ENCODE results near the gene KMT2C.

DNA sequence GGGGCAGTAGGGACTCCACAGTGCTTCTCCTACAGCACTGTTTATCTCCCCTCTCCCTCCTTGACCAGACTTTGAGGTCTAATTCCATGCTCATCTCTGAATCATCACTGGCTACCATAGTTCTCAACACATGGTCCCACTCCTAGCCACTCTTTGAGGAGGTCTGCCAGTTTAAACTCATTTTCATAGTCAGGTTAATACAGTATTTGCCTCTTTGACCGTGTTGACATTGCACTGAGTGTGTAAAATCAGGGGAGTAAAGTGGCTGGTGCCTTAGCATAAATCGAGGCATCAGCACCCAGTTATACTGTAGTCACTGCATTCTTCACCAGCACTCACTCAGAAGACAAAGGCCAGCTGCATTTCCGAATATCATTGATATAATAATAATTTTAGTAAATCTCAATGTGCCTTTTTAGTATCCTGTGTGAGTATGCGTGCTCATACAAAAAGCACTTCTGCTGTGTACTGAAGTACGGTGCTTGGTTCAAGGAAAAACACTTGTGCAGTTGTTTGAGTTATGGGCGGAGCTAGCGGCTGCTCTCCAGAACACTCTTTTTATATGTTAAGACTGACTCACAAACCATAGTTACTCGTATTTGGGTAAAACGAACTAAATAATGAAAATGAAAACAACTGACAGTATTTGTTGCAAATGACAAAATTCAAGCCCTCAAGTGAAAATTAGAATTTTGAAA is 320.6 kb downstream of the KMT2C start:
- no peak for TF ChIP-seq POLR2A (IDR thresholded peaks at IDR 0.05)
- TF ChIP-seq, protein P1, sequence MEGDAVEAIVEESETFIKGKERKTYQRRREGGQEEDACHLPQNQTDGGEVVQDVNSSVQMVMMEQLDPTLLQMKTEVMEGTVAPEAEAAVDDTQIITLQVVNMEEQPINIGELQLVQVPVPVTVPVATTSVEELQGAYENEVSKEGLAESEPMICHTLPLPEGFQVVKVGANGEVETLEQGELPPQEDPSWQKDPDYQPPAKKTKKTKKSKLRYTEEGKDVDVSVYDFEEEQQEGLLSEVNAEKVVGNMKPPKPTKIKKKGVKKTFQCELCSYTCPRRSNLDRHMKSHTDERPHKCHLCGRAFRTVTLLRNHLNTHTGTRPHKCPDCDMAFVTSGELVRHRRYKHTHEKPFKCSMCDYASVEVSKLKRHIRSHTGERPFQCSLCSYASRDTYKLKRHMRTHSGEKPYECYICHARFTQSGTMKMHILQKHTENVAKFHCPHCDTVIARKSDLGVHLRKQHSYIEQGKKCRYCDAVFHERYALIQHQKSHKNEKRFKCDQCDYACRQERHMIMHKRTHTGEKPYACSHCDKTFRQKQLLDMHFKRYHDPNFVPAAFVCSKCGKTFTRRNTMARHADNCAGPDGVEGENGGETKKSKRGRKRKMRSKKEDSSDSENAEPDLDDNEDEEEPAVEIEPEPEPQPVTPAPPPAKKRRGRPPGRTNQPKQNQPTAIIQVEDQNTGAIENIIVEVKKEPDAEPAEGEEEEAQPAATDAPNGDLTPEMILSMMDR (IDR thresholded peaks at IDR 0.05 in 4 of 5, conservative IDR thresholded peaks at IDR 0.05 in 1 of 5): no peak

All from gastrocnemius medialis (tissue), 4 donors.